NCI-H146 treated with DMSO at 0.1 percent for 48 hours (cell line): ENCODE results near the gene SP110.
"Not testable (repeated sequence)": the region's sequence is repeated elsewhere in the genome, so short reads cannot be mapped to it uniquely, and the experiment has no call there.

ENCODE experiments used
- DNase-seq: peaks from one replicate; lab custom pipeline; 2025; ENCODE audit not compliant: unreplicated experiment; lab: John Stamatoyannopoulos, UW

Gene SP110

DNA sequence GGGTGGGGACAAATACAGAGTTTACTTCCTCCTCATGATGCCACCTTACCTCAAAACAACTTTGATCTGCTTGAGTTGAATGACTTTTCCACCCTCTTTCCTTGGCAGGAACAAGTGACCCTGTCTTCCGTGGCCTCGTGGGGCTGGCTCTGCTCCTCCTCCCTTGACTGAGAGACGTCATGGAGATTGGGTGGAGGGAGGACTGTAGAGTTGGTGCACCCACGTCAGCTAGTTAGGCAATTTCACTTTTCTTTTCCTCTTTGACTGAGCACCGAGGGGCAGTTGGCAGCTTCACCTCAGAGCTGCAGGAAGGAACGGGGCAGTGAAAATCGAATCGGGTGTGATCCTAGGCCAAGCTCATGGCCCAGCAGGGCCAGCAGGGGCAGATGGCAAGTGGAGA is 5.7 kb upstream of the SP110 start, which contains the start of gene SP140:
Gene SP140, plus strand, starts transcription at position 251 of the 400 bp plus-strand sequence. Its CDS starts 109 bp downstream, at position 360.
- no peak for DNase-seq

DNA sequence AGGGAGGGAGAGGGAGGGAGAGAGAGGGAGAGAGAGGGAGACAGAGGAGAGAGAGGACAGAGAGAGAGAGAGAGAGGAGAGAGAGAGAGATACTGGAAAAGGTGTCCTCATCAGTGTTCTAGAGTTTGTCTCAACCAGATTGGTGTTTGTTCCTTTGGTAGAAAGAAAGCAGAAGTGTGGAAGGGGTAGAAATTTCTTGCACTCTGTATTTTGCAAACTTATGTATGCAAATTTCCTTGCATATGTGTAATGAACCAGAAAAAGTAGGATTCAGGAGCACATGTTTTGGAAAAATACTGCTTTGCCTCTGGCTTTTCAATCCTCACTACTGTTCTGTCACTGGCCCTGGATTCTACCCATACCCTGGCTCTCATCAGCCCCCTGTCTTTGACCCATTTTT is 4.7 kb upstream of the SP110 start:
- no peak for DNase-seq

GRCh38 chr2:230222829-230223228 is 3.0 kb upstream of the SP110 start:
- DNase-seq: not testable (repeated sequence)

- no peak for DNase-seq
These were observed 1.7 kb upstream of the SP110 start for GRCh38 chr2:230221493-230221892.

- DNase-seq: no peak
These were observed 674 bp upstream of the SP110 start for GRCh38 chr2:230220347-230220969.

DNA sequence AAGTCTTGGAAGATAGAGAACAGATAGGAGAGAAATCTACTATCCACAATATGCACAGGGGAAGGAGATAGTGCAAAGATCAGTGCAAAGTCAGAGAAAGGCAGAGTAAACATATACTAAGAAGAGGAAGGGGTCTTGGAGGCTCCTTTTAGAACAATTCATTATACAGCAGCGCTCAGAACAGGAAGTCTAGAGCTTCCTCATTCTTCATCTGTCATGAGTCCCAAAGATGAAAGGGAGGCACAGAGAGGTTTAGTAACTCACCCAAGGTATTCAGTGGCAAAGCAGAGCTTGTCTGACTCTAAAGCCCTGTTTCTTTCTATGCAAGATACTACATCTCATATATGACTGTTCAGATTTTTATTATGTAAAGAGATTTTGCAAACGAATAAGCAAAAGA is 1.4 kb downstream of the SP110 start:
- DNase-seq: no peak

DNA sequence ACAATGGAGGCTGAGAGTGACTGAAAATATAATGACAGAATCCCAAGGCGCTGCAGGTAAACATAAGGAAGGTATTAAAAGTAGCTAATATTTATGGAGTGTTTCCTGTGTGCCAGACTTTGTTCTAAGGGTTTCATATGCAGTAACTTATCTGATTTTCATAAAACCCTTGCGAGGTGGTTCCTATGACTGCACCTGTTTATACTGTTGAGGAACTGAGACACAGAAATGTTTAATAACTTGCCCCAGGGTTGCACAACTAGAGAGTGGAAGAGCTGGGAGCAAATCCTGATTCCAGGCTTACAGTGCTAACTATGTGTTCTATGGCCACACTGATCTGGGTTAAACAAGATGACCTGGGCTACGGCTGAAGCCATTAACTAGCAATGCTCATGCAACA is 2.4 kb downstream of the SP110 start:
- no peak for DNase-seq

GRCh38 chr2:230216489-230216888 is 3.3 kb downstream of the SP110 start:
- no peak for DNase-seq

DNA sequence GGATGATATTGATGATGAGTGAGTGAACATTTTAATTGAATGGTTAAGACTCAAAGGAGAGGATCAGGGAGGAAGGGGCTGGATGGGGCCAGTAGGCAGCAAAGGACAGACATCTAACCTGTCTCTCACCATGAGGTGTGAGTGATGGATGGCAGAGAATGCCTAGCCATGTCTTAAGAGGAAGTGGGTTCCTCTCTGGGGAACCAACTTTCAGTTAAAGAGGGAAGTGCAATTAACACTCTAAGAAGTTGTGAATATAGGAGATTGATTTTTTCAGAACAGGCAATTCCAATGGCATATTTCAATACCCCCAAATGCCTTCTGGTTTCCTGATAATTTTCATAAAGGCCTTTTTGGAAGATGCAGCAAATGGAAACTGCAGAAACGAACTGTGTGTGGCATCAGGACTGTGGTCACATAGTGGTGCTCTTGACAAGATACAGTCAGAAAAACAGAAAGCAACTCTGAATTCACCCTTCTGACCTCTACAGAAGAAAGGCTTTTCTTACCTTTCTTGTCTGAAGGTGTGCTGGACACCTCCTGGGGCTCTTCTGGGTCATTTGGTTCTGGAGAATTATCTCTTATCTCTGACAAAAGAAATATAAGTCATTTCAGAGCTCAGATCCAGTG is 10.2 kb downstream of the SP110 start:
- no peak for DNase-seq

- DNase-seq: no peak
These were observed 11.2 kb downstream of the SP110 start for GRCh38 chr2:230208576-230208975.

DNA sequence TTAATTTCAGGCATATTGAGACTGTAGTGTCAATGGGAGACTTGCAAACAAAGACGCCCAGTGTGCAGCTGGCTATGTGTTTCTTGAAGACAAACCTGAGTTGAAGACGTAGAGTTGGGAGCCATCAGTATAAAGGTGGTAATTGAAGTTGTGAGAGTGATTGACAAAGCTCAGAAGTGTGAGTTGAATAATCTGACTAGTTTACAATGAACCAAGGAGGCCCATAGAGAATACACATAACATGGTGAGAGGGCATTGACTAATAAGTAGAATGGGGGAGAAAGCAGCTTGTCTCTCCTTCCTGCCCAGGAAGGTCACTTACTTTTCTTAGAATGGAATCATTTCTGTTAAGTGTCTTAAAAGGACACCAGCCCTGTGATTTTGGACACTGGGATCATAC is 14.1 kb downstream of the SP110 start:
- no peak for DNase-seq

- no peak for DNase-seq
These were observed 14.8 kb downstream of the SP110 start for GRCh38 chr2:230205034-230205433.

DNA sequence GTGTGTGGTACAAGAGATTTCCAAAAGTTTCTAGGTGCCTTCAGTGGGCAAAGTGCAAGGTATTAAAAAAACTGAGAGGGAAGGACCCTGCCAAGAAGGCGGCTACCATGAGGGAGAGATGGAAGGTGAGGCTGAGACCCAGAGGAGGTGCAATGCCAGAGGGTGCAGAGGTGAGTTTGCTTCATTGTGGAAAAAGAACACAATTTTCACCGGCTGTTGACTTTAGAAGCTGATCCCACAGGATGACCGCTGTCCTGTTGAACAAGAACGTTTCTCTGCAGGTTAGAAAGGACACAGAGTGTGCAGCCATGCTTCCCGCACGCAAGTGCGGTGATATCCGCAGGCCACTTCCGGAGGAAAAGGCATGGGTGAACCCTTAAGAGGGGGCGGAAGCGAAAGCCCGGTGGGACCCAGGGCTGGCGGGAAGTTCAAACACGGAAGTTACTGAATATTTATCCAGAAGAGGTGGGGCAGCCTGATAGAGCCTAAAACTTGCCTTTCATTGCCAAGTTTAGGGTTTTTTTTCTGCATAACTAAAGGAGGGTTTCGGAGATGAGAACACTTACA is 16.6 kb downstream of the SP110 start:
- no peak for DNase-seq

GRCh38 chr2:230202430-230203109 is 17.2 kb downstream of the SP110 start:
- no peak for DNase-seq

GRCh38 chr2:230184727-230185578 is 34.8 kb downstream of the SP110 start:
- no peak for DNase-seq

- DNase-seq: no peak
These were observed 38.6 kb downstream of the SP110 start for GRCh38 chr2:230181195-230181594.

GRCh38 chr2:230179907-230180306 is 39.9 kb downstream of the SP110 start:
- DNase-seq: no peak

GRCh38 chr2:230178546-230179485 is 41.0 kb downstream of the SP110 start:
- no peak for DNase-seq

- no peak for DNase-seq
These were observed 42.8 kb downstream of the SP110 start for GRCh38 chr2:230176996-230177395.

DNA sequence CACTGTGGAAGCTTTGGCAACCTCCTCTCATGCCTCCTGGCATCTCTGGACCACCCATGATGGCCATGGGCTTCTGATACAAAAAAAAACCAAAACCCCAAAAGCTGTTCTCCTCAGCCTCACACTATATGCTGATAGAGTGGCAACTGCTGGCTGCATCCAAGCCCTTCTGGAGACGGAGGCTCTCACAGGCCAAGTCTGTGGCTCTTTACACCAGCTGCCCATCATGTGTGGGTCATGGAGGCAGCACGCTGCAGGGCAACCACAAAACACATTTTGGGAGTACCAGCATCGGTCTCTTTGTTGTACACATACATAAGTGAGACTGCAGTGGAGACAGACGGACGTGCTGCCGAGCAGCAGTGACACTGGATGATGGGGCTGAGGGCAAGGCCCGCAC is 45.3 kb downstream of the SP110 start:
- no peak for DNase-seq
